IMR-90 (cell line): ENCODE results near the gene TSPO. TPM values are rescaled to one million over a fixed set of nuclear protein-coding genes. Genes with fewer than 3 reads are reported as not detected.

Experiments
- ATAC-seq: fragments of 200-7000 bp; cut with Tn5 transposase; 2 replicates; pipeline ENCODE4 v1.9.1; 2020; ENCODE audit warnings: low read depth, mild to moderate bottlenecking, moderate library complexity
- BruUV-seq: library from RNA; stranded (reverse); fragments of 400-500 nt; replicated peaks from 2 replicates; lab custom pipeline; 2021; lab: Mats Ljungman, UMichigan
- CTCF ChIA-PET: fragments of 300-600 bp; formaldehyde crosslinking; extraction: SDS; loops from one replicate; lab custom pipeline; 2021; ENCODE audit warnings: antibody characterized with exemption; lab: Yijun Ruan, JAX
- POLR2A ChIA-PET: fragments of 300-600 bp; sonication (Branson Sonifier 250); formaldehyde crosslinking; loops from one replicate; lab custom pipeline; 2022; ENCODE audit warnings: antibody characterized with exemption; ENCODE audit not compliant: unreplicated experiment; lab: Charles Lee
- DNase-seq: peaks from one replicate; pipeline ENCODE4 v3.0.0; 2013
- H2AFZ ChIP-seq: replicated peaks from 2 replicates; pipeline ENCODE3; 2013; ENCODE audit warnings: low read length, mild to moderate bottlenecking; ENCODE audit not compliant: poor library complexity
- H2AK5ac ChIP-seq: 2 replicates; pipeline ENCODE4 v1.6.1; 2013; ENCODE audit warnings: low read depth, low read length, inconsistent platforms
- H2AK9ac ChIP-seq: replicated peaks from 2 replicates; pipeline ENCODE3; 2013; ENCODE audit warnings: mild to moderate bottlenecking, low read depth, low read length, moderate library complexity; ENCODE audit not compliant: poor library complexity
- H2BK120ac ChIP-seq: 2 replicates; pipeline ENCODE4 v1.6.1; 2013; ENCODE audit warnings: low read depth, low read length, inconsistent platforms
- H2BK15ac ChIP-seq: 3 replicates; pipeline ENCODE4 v1.6.1; 2013; ENCODE audit warnings: low read depth, low read length, inconsistent platforms
- H2BK20ac ChIP-seq: 2 replicates; pipeline ENCODE4 v1.6.1; 2013; ENCODE audit warnings: low read depth, mild to moderate bottlenecking, inconsistent platforms, low read length, moderate library complexity
- H2BK5ac ChIP-seq: 2 replicates; pipeline ENCODE4 v1.6.1; 2013; ENCODE audit warnings: mild to moderate bottlenecking, low read depth, low read length, inconsistent platforms; ENCODE audit not compliant: poor library complexity, severe bottlenecking
- H3K14ac ChIP-seq: replicated peaks from 2 replicates; pipeline ENCODE4 v1.6.1; 2013; ENCODE audit warnings: low read depth, low read length, inconsistent platforms
- H3K18ac ChIP-seq: 2 replicates; pipeline ENCODE4 v1.6.1; 2013; ENCODE audit warnings: low read depth, low read length, control low read depth
- H3K23ac ChIP-seq: 2 replicates; pipeline ENCODE4 v1.6.1; 2013; ENCODE audit warnings: low read depth, low read length, inconsistent platforms
- H3K27ac ChIP-seq: 2 replicates; pipeline ENCODE4 v1.5.1; 2013; ENCODE audit warnings: mild to moderate bottlenecking, control low read depth, low read length; ENCODE audit not compliant: insufficient read depth
- H3K27me3 ChIP-seq: 2 replicates; pipeline ENCODE4 v1.6.1; 2013; ENCODE audit warnings: low read length; ENCODE audit not compliant: control insufficient read depth, insufficient read depth
- H3K36me3 ChIP-seq: 2 replicates; pipeline ENCODE4 v1.6.1; 2013; ENCODE audit warnings: low read length, mixed read lengths; ENCODE audit not compliant: control insufficient read depth, insufficient read depth
- H3K4ac ChIP-seq: 2 replicates; pipeline ENCODE4 v1.6.1; 2013; ENCODE audit warnings: low read depth, low read length, inconsistent platforms
- H3K4me1 ChIP-seq: 2 replicates; pipeline ENCODE4 v1.6.1; 2013; ENCODE audit warnings: low read length, mixed read lengths; ENCODE audit not compliant: control insufficient read depth, insufficient read depth
- H3K4me2 ChIP-seq: 2 replicates; pipeline ENCODE4 v1.6.1; 2013; ENCODE audit warnings: low read depth, mild to moderate bottlenecking, control low read depth, low read length, moderate library complexity
- H3K4me3 ChIP-seq: 2 replicates; pipeline ENCODE4 v1.5.1; 2013; ENCODE audit warnings: low read depth, mild to moderate bottlenecking, control low read depth, low read length, moderate library complexity; ENCODE audit not compliant: insufficient read depth
- H3K56ac ChIP-seq: 2 replicates; pipeline ENCODE4 v1.6.1; 2013; ENCODE audit warnings: low read length, inconsistent platforms; ENCODE audit not compliant: insufficient read depth; ENCODE audit errors: extremely low read depth
- H3K79me1 ChIP-seq, 2 experiments: 2 replicates each; pipeline ENCODE4 v1.6.1; 2013; ENCODE audit warnings: low read length in 2 of 2, inconsistent platforms in 1 of 2, low read depth in 1 of 2
- H3K9ac ChIP-seq: 2 replicates; pipeline ENCODE4 v1.6.1; 2013; ENCODE audit warnings: low read depth, low read length, control low read depth
- H3K9me1 ChIP-seq: 2 replicates; pipeline ENCODE4 v1.6.1; 2013; ENCODE audit warnings: low read length, inconsistent platforms; ENCODE audit not compliant: insufficient read depth
- H3K9me3 ChIP-seq: 2 replicates; pipeline ENCODE4 v1.6.1; 2013; ENCODE audit warnings: low read length; ENCODE audit not compliant: control insufficient read depth, insufficient read depth
- H4K20me1 ChIP-seq: 2 replicates; pipeline ENCODE4 v1.6.1; 2013; ENCODE audit warnings: low read length, inconsistent platforms; ENCODE audit not compliant: insufficient read depth
- H4K5ac ChIP-seq: 2 replicates; pipeline ENCODE4 v1.6.1; 2013; ENCODE audit warnings: mild to moderate bottlenecking, low read depth, low read length, control low read depth
- H4K8ac ChIP-seq, 2 experiments: 2 replicates each; pipeline ENCODE4 v1.6.1; 2013; ENCODE audit warnings: low read depth in 2 of 2, low read length in 2 of 2, control low read depth in 1 of 2, inconsistent platforms in 1 of 2
- H4K91ac ChIP-seq: 2 replicates; pipeline ENCODE4 v1.6.1; 2013; ENCODE audit warnings: low read depth, low read length, inconsistent platforms; ENCODE audit not compliant: insufficient read depth
- CHD1 ChIP-seq: IDR thresholded peaks from 2 replicates; pipeline ENCODE4 v1.6.1; 2012; ENCODE audit warnings: low read depth, low read length, improper control_type of control experiment
- ELK1 ChIP-seq: fragments of 150-350 bp; IDR thresholded peaks from 2 replicates; pipeline ENCODE4 v1.6.1; 2016; ENCODE audit warnings: low read depth, mild to moderate bottlenecking, low read length, moderate library complexity, borderline replicate concordance
- FOS ChIP-seq: fragments of 150-350 bp; IDR thresholded peaks from 2 replicates; pipeline ENCODE4 v1.6.1; 2016; ENCODE audit warnings: low read depth, low read length
- MXI1 ChIP-seq: IDR thresholded peaks from 2 replicates; pipeline ENCODE4 v1.6.1; 2012; ENCODE audit warnings: low read depth, mild to moderate bottlenecking, low read length, moderate library complexity, borderline replicate concordance
- RCOR1 ChIP-seq: IDR thresholded peaks from 2 replicates; pipeline ENCODE4 v1.6.1; 2012; ENCODE audit warnings: mild to moderate bottlenecking, low read length, improper control_type of control experiment; ENCODE audit not compliant: insufficient replicate concordance
- RFX5 ChIP-seq: IDR thresholded peaks from 2 replicates; pipeline ENCODE4 v1.8.0; 2012; ENCODE audit warnings: low read depth, mild to moderate bottlenecking, low read length, moderate library complexity
- WGBS, 2 experiments: methylation state at CpG; one replicate each; pipeline versions ENCODE4 v1.1.5 to v1.1.7; 2013; ENCODE audit warnings: missing lambda C conversion rate in 2 of 2; ENCODE audit not compliant: insufficient read length in 1 of 2; ENCODE audit errors: extremely low coverage in 2 of 2; 5-methylcytosine and 5-hydroxymethylcytosine counted together
- dilution Hi-C: fragments of 300-500 bp; cut with HindIII; formaldehyde crosslinking; loops from one replicate; pipeline ENCODE4 v1.14.3; 2018; ENCODE audit warnings: low sequenced_read_pairs; ENCODE audit not compliant: unreplicated experiment
- in situ Hi-C: fragments of 300-500 bp; cut with MboI; formaldehyde crosslinking; loops from 3 replicates; pipeline ENCODE4 v1.14.3; 2019; ENCODE audit warnings: low sequenced_read_pairs, inconsistent platforms, mixed read lengths
- intact Hi-C: fragments of 100-400 bp; cut with micrococcal nuclease; formaldehyde crosslinking; loops from 2 replicates; pipeline ENCODE4 v1.10.0; 2022
- polyA plus RNA-seq, 3 experiments: library from polyadenylated mRNA; depleted of rRNA; stranded (reverse); fragments of >200 nt; gene quantifications; 2 replicates each; pipeline ENCODE4 v1.2.3, GENCODE V29; 2012; ENCODE audit warnings: low replicate concordance in 1 of 3
- total RNA-seq: library from RNA; depleted of rRNA; stranded (reverse); fragments of >200 nt; gene quantifications from 2 replicates; pipeline ENCODE4 v1.2.3, GENCODE V29; 2012
- TF ChIP-seq, protein P1 (sequence below): fragments of 150-350 bp; IDR thresholded peaks from 2 replicates; pipeline ENCODE4 v1.6.1; 2017; ENCODE audit warnings: mild to moderate bottlenecking, antibody characterized with exemption, low read length, low read depth
- TF ChIP-seq, protein P2 (sequence below): conservative IDR thresholded peaks from 2 replicates; pipeline ENCODE4 v1.5.1; 2012; ENCODE audit warnings: mild to moderate bottlenecking, low read depth, low read length, improper control_type of control experiment

TSPO gene
- total and polyA plus RNA-seq, 2 of the 4 experiments (the other 2 are of a cell fraction), result 115 to 297 TPM

GRCh38 chr22:43210631-43211515, 59.5 kb downstream of the TSPO start:
- no peak overlapping the region for H3K14ac ChIP-seq
- H4K5ac ChIP-seq, result no peak overlapping the region
- DNase-seq (no peak), ATAC-seq (no peak)
- no peak overlapping the region for H2BK15ac ChIP-seq
- no peaks in the 10 kb centered on the region for H3K36me3 ChIP-seq
- H3K27me3 ChIP-seq, result peaks cover 37% of the 10 kb centered on the region
- H3K4me2 ChIP-seq, result no peak overlapping the region
- no peak overlapping the region for H2BK5ac ChIP-seq
- intact Hi-C loops, result no loop called here
- no peak overlapping the region for H3K56ac ChIP-seq
- no peak overlapping the region for H3K4me3 ChIP-seq
- H4K8ac ChIP-seq, result no peak overlapping the region
- H3K4me1 ChIP-seq, result no peaks in the 10 kb centered on the region
- dilution Hi-C loops, result no loop called here
- no peak overlapping the region for H2AK9ac ChIP-seq
- no peak overlapping the region for H2AK5ac ChIP-seq
- H3K27ac ChIP-seq, result no peak overlapping the region
- no peak overlapping the region for H3K23ac ChIP-seq
- TF ChIP-seq CHD1 (no peak), RFX5 (no peak), MXI1 (no peak), RCOR1 (no peak), ELK1 (no peak), FOS (no peak)
- TF ChIP-seq, protein P1, sequence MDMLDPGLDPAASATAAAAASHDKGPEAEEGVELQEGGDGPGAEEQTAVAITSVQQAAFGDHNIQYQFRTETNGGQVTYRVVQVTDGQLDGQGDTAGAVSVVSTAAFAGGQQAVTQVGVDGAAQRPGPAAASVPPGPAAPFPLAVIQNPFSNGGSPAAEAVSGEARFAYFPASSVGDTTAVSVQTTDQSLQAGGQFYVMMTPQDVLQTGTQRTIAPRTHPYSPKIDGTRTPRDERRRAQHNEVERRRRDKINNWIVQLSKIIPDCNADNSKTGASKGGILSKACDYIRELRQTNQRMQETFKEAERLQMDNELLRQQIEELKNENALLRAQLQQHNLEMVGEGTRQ, result no peak
- TF ChIP-seq, protein P2, sequence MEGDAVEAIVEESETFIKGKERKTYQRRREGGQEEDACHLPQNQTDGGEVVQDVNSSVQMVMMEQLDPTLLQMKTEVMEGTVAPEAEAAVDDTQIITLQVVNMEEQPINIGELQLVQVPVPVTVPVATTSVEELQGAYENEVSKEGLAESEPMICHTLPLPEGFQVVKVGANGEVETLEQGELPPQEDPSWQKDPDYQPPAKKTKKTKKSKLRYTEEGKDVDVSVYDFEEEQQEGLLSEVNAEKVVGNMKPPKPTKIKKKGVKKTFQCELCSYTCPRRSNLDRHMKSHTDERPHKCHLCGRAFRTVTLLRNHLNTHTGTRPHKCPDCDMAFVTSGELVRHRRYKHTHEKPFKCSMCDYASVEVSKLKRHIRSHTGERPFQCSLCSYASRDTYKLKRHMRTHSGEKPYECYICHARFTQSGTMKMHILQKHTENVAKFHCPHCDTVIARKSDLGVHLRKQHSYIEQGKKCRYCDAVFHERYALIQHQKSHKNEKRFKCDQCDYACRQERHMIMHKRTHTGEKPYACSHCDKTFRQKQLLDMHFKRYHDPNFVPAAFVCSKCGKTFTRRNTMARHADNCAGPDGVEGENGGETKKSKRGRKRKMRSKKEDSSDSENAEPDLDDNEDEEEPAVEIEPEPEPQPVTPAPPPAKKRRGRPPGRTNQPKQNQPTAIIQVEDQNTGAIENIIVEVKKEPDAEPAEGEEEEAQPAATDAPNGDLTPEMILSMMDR, result no peak
- no peak overlapping the region for H2BK20ac ChIP-seq
- H2BK120ac ChIP-seq, result no peak overlapping the region
- no peaks in the 10 kb centered on the region for H4K20me1 ChIP-seq
- no peaks in the 10 kb centered on the region for H3K9me3 ChIP-seq
- no peak overlapping the region for H3K9ac ChIP-seq
- no peak overlapping the region for H3K18ac ChIP-seq
- no peak overlapping the region for H4K91ac ChIP-seq
- in situ Hi-C loops, result no loop called here
- no peaks in the 10 kb centered on the region for H3K9me1 ChIP-seq
- CTCF ChIA-PET, result no interaction called here
- no peak overlapping the region for H2AFZ ChIP-seq
- no TSS peak for BruUV-seq
- WGBS, 2 experiments, result 70% methylated on average over 9 of the region's 34 CpGs; no CpG with 5 or more reads in 1 of the 2 experiments
- H3K4ac ChIP-seq, result no peak overlapping the region
- POLR2A ChIA-PET, result no interaction called here
- H3K79me1 ChIP-seq, result no peaks in the 10 kb centered on the region
